SW480 (cell line): Measurements from ENCODE around the gene TRMT2A.

Experiments used
- DNase-seq: peaks from one replicate; pipeline ENCODE4 v3.0.0-alpha.2; 2016; ENCODE audit warnings: low spot score

The TRMT2A gene

GRCh38 chr22:20116376-20116950, 563 bp downstream of the TRMT2A start:
- DNase-seq: no peak

GRCh38 chr22:20115691-20116375, 1.2 kb downstream of the TRMT2A start, which contains the start of gene RANBP1:
TSS of gene RANBP1 (plus strand) at chr22:20116104. CDS start at chr22:20116185, 81 bp downstream.
- no peak for DNase-seq

DNA sequence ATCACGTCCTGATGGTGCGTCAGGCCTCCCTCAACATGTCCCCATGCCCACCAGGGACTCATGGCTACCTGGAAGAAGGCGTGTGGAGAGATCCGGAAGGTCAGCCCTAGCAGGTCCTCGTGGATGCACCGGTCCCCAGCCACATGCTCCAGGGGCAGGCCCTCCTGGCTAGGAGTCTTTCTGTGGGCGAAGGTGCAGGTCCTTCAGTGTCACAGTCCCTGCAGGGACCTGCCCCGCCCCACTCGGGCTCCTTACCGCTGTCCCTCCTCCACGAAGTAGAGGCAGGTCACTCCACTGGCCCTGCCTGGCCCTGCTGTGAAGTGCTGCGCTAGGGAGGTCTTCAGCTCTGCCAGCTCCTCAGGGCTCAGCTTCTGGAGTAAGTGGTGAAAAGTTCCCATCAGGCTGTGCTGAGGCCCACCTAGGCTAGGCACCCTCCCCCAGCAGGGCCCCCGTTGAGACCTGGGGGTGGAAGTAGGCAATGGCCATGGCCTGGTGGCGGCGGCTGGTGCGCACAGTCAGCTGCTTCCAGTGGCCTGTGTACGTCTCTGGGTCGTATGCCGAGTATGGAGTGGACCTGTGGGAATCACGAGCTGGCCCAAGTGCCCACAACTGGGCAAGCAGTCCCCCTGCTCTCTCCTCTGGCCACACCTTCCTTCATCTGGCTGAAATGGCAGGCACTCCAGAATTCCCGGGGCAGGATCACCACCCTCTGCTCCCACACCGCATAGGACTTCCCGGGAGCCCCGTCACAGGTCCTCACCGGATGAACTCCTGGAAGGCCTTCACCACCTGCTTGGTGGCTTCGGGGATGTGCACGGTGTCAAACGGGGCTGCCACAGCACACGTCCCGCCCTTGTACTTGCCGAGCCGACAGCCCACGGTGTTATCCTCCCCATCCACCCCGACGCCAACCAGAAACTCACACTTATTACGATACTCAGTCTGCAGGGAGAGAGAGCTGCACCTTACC, 2.2 kb downstream of the TRMT2A start:
- no peak for DNase-seq

- no peak for DNase-seq
These were observed 3.3 kb downstream of the TRMT2A start for GRCh38 chr22:20113551-20114310.

DNA sequence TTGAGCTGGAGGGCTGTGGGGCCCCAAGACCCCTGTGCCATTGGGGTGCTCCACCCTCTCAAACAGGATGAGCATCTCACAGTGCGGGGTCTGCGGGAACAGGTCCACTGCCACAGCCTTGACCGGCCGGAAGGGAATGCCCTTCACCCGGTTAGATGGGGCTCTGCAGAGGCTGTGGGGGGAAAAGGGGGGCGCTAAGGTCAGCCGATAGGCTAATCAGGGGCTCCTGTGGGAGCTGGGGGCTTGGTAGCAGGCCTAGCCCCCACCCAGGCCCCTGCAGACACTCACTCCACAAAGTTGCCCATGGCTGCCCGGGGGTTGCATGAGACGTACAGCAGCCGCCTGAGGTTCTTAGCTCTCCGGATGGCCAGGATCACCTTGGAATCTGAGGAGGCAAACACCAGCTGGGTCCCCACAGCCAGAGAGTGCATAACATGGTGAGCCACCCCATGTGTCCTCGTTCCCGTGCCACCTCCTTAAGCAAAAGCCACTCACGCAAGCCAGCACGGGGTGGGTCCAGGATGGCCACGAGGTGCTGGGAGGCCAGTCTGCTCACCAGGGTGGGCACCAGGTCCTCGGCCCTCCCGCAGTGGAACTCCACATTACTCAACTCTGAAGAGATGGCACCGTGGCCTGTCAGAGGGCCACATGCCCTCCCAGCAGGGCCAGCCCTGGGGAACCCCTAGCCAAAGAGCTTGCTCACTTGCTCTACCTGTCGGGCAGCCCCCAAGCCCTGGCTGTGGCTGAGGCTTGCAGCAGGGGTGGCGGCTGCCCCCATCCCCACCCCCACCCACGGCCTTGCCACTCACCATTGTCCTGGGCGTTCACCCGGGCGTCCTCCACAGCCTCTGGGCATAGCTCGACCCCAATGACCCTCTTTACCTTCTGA, 4.2 kb downstream of the TRMT2A start:
- no peak for DNase-seq

DNA sequence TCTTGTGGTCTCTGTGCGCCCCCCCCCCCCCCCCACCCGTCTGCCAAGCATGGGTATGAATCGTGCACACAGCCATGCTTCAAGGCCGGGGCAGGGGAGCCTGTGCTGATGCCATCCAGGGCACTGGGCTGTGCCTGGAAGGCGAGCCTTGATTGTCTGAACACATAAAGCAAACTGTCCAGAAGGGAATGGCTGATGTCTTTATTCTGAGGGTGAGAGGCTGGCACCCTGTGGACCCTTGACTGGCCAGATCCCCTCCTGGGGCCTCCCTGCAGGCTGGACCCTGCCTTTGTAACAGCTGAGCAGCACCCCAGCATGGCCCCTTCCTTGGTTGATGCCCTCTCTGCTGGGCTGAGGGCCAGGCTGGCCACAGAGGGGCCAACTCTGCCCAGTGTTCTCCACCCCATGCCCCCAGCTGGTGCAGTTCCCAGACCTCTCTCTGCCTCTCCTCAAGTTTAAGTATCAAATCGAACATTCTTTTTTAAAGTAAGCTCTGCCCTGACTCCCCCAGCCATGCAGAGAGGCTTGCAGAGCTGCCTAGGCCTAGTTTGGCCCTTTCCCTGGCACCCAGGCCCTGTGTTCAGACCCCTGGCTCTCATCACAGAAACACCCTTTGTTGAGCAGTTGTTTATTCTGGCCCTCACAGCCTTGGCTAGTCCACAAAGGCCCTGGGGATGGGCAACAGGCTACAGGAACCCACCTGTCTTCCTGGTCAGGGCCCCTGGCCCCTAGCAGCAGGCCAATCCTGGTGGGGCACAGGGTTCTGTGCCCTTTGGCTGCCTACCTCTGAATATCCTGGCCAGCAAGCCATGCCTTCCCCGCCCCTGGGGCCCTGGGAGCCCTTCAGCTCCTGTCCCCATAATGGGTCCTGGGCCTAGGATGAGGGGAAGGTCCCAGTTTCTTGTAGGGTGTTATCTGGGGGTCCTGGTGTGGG, 5.1 kb downstream of the TRMT2A start:
- no peak for DNase-seq

- peak; percentile 33 for DNase-seq
These were observed 5.9 kb downstream of the TRMT2A start for GRCh38 chr22:20111045-20111688.

DNA sequence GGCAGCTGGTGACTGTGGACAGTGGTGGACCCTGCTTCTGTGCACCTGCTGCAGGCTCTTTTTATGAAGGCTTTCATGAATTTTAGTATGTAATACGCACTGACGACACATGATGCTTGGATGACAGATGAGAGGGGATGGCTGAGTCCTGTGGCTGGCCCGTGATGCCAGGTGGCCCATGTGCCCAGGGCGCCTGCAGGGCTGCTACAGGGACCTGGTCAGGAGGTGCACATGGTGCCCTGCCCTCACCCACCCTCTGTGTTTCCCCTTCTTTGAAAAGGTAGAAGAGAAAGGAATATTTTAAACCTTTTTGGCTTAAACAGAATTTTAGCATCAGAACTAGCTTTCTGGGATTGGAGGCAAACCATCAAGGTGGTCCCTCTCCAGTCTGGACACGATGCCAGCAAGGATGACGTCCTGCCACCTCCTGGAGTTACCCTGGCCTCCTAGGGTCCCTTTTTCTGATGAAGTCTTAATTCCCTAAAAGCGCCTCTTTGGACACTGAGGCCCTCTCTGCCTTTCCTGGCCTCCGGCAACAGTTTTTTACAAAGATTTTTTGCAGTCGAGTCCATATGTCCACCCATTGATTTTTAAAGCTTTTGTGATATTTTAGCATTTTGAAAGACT, 6.6 kb downstream of the TRMT2A start:
- no peak for DNase-seq

DNA sequence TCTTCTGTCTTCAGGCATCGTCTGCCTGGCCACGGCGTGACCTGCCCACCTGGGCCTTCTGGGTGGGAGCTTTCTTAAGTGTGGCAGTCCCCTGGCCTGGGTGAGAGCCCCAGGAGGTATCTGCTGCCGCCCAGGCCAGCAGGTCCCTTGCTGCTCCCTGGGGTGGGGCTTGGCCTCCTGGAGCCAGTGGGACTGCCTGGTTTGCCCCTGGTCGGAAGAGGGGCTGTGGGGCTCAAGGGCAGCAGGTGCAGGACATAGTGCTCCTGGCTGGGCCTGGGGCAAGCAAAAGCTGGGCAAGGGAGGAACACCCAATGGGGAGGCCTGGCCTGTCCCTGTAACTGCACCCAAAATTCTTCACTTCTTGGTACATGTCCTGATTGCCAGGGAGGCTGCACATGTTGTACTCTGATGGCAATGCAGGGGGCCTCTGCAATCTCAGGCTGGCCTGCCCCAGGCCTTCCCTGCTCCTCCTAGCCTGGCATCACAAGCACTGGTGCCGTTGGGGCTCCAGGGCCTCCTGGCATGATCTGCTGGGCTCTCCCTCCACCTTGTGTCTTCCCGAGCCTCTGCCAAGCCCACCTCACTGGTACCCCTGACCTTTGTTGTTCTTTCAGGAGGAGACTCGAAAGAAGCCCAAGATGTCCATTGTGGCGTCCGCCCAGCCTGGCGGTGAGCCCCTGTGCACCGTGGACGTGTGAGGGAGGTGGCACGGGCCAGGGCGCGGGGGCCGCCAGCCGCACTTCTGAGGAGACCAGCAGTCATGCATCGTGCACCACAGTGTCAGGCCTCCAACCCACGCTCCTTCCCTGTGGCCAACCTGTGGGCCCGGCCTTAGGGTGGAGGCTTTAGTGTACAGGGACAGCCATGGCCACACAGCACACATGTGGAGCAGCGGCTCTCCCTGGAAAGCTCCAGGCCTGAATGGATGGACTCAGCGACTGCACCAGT, 7.3 kb downstream of the TRMT2A start:
- no peak for DNase-seq

DNA sequence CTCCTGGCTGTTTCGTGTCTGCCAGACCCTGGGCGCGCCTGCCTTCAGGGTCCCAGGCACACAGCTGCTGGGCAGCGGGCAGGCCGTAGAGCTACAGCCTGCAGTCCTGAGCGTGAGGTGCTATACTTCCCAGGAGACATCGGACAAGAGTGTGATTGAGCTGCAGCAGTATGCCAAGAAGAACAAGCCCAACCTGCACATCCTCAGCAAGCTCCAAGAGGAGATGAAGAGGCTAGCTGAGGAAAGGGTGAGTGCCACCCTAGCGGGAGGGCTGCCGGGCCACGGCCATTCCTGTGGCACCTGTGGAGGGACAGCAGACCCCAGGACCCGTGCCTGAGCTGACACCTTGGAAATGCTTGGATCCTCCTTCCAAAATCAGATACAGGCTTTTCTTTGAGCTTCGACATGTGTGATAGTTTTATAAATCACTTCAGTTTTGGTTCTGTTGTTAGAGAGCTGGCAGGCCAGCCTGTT, 8.2 kb downstream of the TRMT2A start:
- no peak for DNase-seq

GRCh38 chr22:20107951-20108756, 8.9 kb downstream of the TRMT2A start:
- no peak for DNase-seq

DNA sequence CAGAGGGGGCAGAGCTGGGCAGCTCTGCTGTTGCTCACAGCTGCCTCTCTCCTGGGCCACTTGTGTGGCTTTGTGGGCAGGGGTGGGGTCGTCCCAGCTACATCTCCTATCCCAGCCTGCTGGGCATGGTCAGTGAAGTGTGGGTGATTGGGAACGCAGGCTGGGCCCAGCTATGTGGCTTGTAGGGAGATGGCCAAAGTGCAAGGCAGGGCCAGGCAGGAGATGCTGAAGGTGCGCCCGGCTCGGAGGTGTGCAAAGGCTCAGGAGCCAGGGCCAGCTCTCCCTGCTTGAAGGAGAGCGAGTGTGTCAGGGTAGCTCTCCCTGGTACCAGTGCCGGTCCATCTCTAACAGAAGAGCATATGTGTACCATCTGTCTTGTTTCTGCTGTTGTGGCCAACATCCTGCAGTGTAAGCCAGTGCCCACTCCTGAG, 9.5 kb downstream of the TRMT2A start:
- no peak for DNase-seq

- DNase-seq: no peak
These were observed 10.2 kb downstream of the TRMT2A start for GRCh38 chr22:20106849-20107237.

- DNase-seq: no peak
These were observed 10.7 kb downstream of the TRMT2A start for GRCh38 chr22:20106205-20106848.

- no peak for DNase-seq
These were observed 11.4 kb downstream of the TRMT2A start for GRCh38 chr22:20105456-20106204.
